GM12864 (cell line): ENCODE data around the gene EIF3F.

Experiments
- DNase-seq: peaks from one replicate; pipeline ENCODE4 v3.0.0-alpha.2; 2011; ENCODE audit warnings: low read depth
- H3K4me3 ChIP-seq: 2 replicates; pipeline ENCODE4 v1.5.1; 2011; ENCODE audit warnings: mild to moderate bottlenecking, low read depth, low read length, control low read depth
- TF ChIP-seq, protein P1 (sequence below): IDR thresholded peaks from 2 replicates; pipeline ENCODE4 v1.5.1; 2011; ENCODE audit warnings: low read depth, mild to moderate bottlenecking, moderate library complexity, low read length, control low read depth, inconsistent platforms; ENCODE audit errors: missing control alignments

EIF3F gene

DNA sequence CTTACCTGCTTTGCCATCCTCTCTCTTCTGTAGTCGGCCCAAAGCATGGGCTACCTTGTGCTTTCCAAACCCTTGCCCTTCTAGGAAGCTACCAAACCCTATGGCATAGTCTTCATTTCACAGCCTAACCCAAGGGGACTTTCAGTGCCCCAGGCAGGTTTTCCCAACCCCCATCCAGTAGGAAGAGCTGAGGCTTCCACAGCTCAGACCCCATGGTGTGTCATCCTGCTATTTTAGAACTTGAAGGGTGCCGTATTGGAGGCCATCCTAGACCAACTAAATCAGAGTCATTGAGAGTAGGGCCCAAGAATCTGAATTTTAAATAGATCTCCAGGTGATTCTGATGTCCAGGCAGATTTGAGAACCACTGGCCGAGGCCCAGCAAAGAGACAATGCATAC, 61.9 kb downstream of the EIF3F start:
- TF ChIP-seq, protein P1, sequence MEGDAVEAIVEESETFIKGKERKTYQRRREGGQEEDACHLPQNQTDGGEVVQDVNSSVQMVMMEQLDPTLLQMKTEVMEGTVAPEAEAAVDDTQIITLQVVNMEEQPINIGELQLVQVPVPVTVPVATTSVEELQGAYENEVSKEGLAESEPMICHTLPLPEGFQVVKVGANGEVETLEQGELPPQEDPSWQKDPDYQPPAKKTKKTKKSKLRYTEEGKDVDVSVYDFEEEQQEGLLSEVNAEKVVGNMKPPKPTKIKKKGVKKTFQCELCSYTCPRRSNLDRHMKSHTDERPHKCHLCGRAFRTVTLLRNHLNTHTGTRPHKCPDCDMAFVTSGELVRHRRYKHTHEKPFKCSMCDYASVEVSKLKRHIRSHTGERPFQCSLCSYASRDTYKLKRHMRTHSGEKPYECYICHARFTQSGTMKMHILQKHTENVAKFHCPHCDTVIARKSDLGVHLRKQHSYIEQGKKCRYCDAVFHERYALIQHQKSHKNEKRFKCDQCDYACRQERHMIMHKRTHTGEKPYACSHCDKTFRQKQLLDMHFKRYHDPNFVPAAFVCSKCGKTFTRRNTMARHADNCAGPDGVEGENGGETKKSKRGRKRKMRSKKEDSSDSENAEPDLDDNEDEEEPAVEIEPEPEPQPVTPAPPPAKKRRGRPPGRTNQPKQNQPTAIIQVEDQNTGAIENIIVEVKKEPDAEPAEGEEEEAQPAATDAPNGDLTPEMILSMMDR, result no peak
- H3K4me3 ChIP-seq, result no peak overlapping the region
- no peak for DNase-seq
